ENCODE results near the gene EFCC1. TPM values are rescaled to one million over a fixed set of nuclear protein-coding genes. Genes with fewer than 3 reads are reported as not detected.

EFCC1 gene
- polyA plus RNA-seq, 2 of the 4 experiments (the other 2 are of a cell fraction), result 0.04 TPM; not detected in 1

GRCh38 chr3:128994581-128995546, 6.2 kb upstream of the EFCC1 start:
- ATAC-seq (no peak), FAIRE-seq (no peak), DNase-seq (ENCODE audit: low read depth in 1 of 2, low spot score in 1 of 2) (no peak)
- H3K9me3 ChIP-seq, result no peaks in the 10 kb centered on the region
- WGBS (ENCODE audit: missing lambda C conversion rate), result 73% methylated on average over 19 of the region's 19 CpGs
- no peaks in the 10 kb centered on the region for H3K4me1 ChIP-seq
- peak overlapping the region; percentile 86 for H3K4me2 ChIP-seq
- H3K27ac ChIP-seq, result no peak overlapping the region
- POLR2A ChIA-PET, result no interaction called here
- TF ChIP-seq EHF (CRISPR knock-in tag; IDR thresholded peaks at IDR 0.05), result no peak
- TF ChIP-seq HEYL (CRISPR knock-in tag; IDR thresholded peaks at IDR 0.05), result no peak
- TF ChIP-seq TP53 (CRISPR knock-in tag; IDR thresholded peaks at IDR 0.05), result no peak
- no peak for TF ChIP-seq MAZ (IDR thresholded peaks at IDR 0.05; ENCODE audit: borderline replicate concordance, low read depth, low read length)
- no peak for TF ChIP-seq HOXB5 (CRISPR knock-in tag; IDR thresholded peaks at IDR 0.05)
- no peak for TF ChIP-seq ATOH8 (CRISPR knock-in tag; IDR thresholded peaks at IDR 0.05; ENCODE audit: low read depth)
- TF ChIP-seq CBX2 (IDR thresholded peaks at IDR 0.05; ENCODE audit: borderline replicate concordance, low read depth), result no peak
- TF ChIP-seq JUNB (IDR thresholded peaks at IDR 0.05), result no peak
- no peak for TF ChIP-seq POLR2AphosphoS2 (conservative IDR thresholded peaks at IDR 0.05; ENCODE audit: low read length)
- CTCF ChIA-PET, result interaction anchor here (1.2 to 3.0 kb wide), 2 partner anchors 24 to 250 kb away, joined by 3 to 10 read pairs; no protein-coding TSS in a partner anchor
- H3K4me3 ChIP-seq, result no peak overlapping the region

GRCh38 chr3:128995737-128996136, 5.4 kb upstream of the EFCC1 start:
- H3K27ac ChIP-seq, result no peak overlapping the region
- FAIRE-seq (no peak), ATAC-seq (no peak), DNase-seq (ENCODE audit: low read depth in 1 of 2, low spot score in 1 of 2) (no peak)
- CTCF ChIA-PET, result interaction anchor here (1.2 to 3.0 kb wide), 2 partner anchors 25 to 250 kb away, joined by 3 to 10 read pairs; no protein-coding TSS in a partner anchor
- H3K4me2 ChIP-seq, result no peak overlapping the region
- POLR2A ChIA-PET, result no interaction called here
- WGBS (ENCODE audit: missing lambda C conversion rate), result 91% methylated on average over 1 of the region's 1 CpG
- TF ChIP-seq SREBF2 (IDR thresholded peaks at IDR 0.05) (no peak), FOSB (CRISPR knock-in tag; IDR thresholded peaks at IDR 0.05) (no peak), HDAC2 (IDR thresholded peaks at IDR 0.05) (no peak), NPAS2 (CRISPR knock-in tag; IDR thresholded peaks at IDR 0.05; ENCODE audit: borderline replicate concordance) (no peak), E2F6 (IDR thresholded peaks at IDR 0.05; ENCODE audit: borderline replicate concordance, low read depth) (no peak), ZFP36 (IDR thresholded peaks at IDR 0.05; ENCODE audit: borderline replicate concordance, partially characterized antibody) (no peak), TP53 (CRISPR knock-in tag; IDR thresholded peaks at IDR 0.05) (no peak), ZNF302 (CRISPR knock-in tag; IDR thresholded peaks at IDR 0.05) (no peak), RNF2 (IDR thresholded peaks at IDR 0.05; ENCODE audit: borderline replicate concordance, low read depth) (no peak), RAD21 (conservative IDR thresholded peaks at IDR 0.05 in 1 of 2, IDR thresholded peaks at IDR 0.05 in 1 of 2) (no peak), CTCF (IDR thresholded peaks at IDR 0.05) (no peak), ELK1 (IDR thresholded peaks at IDR 0.05; ENCODE audit: low read depth, low read length) (no peak), FOSL2 (IDR thresholded peaks at IDR 0.05) (no peak), FOSL2 (CRISPR knock-in tag; IDR thresholded peaks at IDR 0.05) (no peak), ATOH8 (CRISPR knock-in tag; IDR thresholded peaks at IDR 0.05; ENCODE audit: low read depth) (no peak), POLR2AphosphoS2 (conservative IDR thresholded peaks at IDR 0.05; ENCODE audit: low read length) (no peak), EP300 (IDR thresholded peaks at IDR 0.05) (no peak), PBX3 (IDR thresholded peaks at IDR 0.05) (no peak), HMGXB4 (CRISPR knock-in tag; IDR thresholded peaks at IDR 0.05; ENCODE audit: borderline replicate concordance) (no peak), HOXB5 (CRISPR knock-in tag; IDR thresholded peaks at IDR 0.05) (no peak), ESRRA (IDR thresholded peaks at IDR 0.05; ENCODE audit: borderline replicate concordance, low read length) (no peak)
- H3K4me1 ChIP-seq, result no peaks in the 10 kb centered on the region
- H3K4me3 ChIP-seq, result no peak overlapping the region
- H3K9me3 ChIP-seq, result no peaks in the 10 kb centered on the region
